ENCODE results near the gene BEAN1.
"Not testable (repeated sequence)": the region's sequence is repeated elsewhere in the genome, so short reads cannot be mapped to it uniquely, and the experiment has no call there.

BEAN1 gene

DNA sequence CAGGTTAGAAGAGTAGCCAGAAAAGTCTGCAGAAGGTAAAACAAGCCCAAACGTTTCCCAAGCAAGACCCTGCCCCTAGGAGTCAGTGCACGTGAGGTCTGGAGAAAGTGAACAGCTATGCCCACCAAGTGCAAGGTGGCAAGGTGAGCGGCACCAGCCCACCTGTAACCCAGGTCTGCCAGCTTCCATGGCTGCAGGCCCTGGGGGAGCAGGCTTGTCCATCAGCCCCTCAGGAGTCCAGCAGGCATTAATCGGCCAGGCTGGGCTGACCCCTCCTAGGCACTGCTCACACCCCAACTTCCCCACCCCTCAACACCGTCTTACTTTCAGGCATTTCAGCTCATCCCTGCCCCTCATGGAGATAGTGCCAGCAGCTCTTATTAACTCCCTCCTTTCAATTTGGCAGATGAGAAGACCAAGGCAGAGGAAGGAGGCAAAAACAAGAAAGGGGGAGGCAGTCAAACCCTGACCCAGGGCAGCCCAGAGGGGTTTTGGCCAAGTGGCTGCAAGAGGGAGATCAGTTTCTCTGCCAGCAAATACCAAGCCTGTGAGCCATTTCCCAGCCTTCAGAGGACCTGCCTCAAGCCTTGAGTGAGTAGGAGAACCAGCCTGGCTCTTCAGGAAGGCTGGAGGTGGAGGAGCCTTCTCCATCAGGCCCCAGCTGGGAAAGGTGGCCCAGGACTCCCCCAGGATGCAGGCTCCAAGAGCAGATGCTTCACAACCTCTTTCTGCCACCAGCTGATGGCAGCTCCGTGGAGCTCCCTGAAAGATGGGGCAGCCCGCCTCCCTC is 14.7 kb downstream of the BEAN1 start:
- DNase-seq, result peak; percentile 39

GRCh38 chr16:66442502-66443268 is 15.6 kb downstream of the BEAN1 start:
- no peak for DNase-seq

DNA sequence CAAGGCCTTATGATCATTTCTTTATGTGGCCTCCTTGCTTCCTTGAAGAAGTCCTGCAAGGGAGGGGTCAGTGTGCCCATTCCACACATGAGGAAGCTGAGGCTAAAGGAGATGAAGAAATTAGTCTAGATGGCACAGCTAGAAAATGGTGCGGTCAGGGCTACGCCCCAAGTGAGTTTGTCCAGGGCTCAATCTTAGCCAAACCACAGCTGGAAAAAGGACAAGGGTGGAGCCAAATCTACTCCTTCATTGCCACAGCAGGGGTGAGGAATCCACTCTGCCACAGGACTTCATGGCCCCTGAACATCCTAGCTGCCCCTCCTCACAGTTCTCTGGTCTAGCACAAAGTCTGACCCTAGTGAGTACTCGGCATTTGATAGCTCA is 16.2 kb downstream of the BEAN1 start:
- DNase-seq, result no peak

- DNase-seq, result no peak
Measured at GRCh38 chr16:66444049-66444481, 17.0 kb downstream of the BEAN1 start.

- no peak for DNase-seq
Measured at GRCh38 chr16:66446737-66447136, 19.6 kb downstream of the BEAN1 start.

DNA sequence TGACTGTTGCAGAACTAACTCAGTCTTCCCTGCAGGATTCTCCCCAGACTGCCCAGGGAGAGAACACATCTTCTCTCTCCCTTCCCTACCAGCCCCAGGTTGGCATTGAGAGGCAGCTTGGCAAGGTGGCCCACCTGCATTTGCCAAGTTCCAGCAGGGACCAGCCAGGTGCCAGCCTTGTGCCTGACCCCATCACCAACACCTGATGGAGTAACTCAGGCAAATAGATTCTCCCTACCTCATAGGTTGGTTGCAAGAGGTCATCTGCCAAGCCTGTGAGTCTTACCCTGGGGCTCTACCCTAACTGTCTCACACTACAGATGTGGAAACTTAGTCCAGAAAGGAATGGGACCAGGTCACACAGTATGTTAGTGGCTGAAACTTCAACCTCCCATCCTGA is 20.4 kb downstream of the BEAN1 start:
- no peak for DNase-seq

GRCh38 chr16:66451548-66451947 is 24.5 kb downstream of the BEAN1 start:
- DNase-seq, result no peak

GRCh38 chr16:66453230-66453629 is 26.1 kb downstream of the BEAN1 start:
- DNase-seq, result not testable (repeated sequence)

DNA sequence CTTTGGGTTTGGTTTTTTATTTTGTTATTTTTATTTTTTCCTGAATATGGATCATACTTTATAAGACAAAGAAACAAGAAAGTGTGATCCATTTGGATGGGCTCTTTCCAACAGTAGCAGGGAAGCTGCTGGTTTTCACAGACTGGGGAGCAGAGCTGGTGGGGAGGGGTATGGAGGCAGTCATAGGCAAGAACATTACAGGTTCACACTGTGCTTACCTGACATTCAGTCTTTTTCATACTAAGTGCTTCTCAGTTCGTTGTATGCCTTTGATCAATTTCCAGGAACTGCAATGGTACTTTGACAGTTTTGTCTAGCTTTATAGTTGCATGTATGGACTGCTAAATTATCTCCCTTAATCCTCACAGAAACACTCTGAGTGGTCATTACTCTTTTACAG is 27.7 kb downstream of the BEAN1 start:
- no peak for DNase-seq

GRCh38 chr16:66455970-66456369 is 28.9 kb downstream of the BEAN1 start:
- no peak for DNase-seq

GRCh38 chr16:66457888-66458287 is 30.8 kb downstream of the BEAN1 start:
- peak; percentile 58 for DNase-seq

- no peak for DNase-seq
Measured at GRCh38 chr16:66458292-66458691, 31.2 kb downstream of the BEAN1 start.

GRCh38 chr16:66458853-66459252 is 31.8 kb downstream of the BEAN1 start:
- no peak for DNase-seq

- DNase-seq, result peak; percentile 22
Measured at GRCh38 chr16:66459878-66460277, 32.8 kb downstream of the BEAN1 start.

- no peak for DNase-seq
Measured at GRCh38 chr16:66460703-66461102, 33.6 kb downstream of the BEAN1 start.

DNA sequence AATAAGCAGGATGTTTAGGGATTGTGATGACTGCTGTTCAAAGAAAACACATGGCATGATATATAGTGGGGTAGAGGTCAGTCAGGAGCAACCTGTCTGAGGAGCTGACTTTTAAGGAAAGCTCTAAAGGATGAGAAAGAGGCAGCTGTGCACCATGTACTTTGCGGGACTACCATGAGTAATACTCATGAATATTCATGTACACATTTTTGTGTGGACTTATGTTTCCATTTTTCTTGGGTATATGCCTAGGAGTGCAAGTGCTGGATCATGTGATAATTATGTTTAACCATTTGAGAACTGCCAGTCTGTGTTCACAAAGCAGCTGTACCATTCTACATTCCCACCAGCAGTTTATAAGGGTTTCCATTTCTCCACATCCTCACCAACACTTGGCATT is 35.8 kb downstream of the BEAN1 start:
- DNase-seq, result peak; percentile 33

GRCh38 chr16:66465946-66466345 is 38.9 kb downstream of the BEAN1 start:
- DNase-seq, result not testable (repeated sequence)

- not testable (repeated sequence) for DNase-seq
Measured at GRCh38 chr16:66466636-66467035, 39.5 kb downstream of the BEAN1 start.

DNA sequence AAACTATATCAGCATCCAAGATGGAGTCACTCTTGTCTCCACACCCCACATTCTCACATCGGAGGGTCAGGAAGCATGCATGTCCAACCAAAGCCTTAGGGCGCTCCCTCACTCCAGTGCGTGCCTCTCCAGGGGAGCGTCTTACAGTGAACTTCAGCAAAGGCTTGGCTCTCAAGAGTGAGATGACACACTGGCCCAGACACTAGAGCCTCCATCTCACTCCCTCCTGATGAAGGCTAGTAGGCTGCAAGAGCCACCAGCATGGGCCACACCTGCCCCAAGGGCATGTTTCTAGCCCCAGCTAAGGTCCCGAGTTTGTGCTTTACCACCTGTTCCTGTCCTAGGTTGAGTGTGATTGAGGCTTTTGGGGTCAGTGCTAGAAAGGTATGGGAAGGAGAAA is 40.5 kb downstream of the BEAN1 start:
- DNase-seq, result no peak

DNA sequence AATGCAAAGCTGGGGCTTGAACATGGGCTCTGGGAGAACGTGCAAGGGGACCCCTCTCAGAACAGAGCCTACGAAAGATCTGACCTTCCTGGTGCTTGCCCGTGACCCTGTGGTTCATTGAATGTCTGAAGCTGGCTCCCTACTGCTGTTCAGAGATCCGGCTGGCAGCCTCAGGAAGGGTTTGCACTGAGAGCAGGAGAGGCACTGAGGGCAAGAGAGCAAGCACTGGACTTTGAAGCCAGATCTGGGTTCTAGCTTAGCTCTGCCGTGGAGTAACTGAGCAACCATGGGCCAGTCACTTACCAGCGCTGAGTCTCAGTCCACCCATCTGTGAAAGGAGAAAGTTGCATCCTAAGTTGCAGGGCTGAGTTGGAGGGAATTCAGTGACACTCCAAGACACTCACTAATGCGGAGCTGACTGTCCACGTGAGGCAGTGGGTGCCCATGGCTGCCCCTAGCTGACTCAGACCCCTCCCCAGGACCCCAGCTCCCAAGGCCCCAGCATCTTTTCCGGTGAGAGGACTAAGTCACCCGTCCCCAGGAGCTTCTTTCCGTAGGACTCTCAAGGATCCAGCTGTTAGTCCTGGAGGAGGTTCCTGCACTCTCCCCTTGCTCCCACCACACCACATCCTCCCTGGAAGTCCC is 41.3 kb downstream of the BEAN1 start:
- DNase-seq, result no peak

DNA sequence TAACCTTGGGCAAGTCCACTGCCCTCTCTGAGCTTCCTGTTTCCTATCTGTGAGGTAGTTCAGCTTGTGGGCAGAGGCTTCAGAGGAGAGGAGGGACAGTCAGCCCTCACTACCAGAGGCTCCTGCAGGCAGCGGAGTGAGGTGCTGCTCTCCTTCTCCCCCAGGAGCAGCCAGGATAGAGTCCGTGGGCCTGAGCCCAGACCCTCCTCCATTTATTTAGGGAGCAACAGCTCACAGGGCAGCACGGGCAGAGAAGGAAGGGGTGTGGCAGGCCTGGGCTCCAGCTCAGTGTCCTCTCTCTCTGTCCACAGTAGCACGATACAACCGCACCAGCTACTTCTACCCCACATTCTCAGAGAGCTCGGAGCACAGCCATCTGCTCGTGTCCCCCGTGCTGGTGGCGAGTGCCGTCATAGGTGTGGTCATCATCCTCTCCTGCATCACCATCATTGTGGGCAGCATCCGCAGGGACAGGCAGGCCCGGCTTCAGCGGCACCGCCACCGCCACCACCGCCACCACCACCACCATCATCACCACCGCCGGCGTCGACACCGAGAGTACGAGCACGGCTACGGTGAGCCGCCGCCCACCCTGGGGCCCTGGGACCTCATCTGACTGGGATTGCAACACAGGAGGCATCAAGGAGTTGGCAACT is 42.3 kb downstream of the BEAN1 start:
- no peak for DNase-seq

DNA sequence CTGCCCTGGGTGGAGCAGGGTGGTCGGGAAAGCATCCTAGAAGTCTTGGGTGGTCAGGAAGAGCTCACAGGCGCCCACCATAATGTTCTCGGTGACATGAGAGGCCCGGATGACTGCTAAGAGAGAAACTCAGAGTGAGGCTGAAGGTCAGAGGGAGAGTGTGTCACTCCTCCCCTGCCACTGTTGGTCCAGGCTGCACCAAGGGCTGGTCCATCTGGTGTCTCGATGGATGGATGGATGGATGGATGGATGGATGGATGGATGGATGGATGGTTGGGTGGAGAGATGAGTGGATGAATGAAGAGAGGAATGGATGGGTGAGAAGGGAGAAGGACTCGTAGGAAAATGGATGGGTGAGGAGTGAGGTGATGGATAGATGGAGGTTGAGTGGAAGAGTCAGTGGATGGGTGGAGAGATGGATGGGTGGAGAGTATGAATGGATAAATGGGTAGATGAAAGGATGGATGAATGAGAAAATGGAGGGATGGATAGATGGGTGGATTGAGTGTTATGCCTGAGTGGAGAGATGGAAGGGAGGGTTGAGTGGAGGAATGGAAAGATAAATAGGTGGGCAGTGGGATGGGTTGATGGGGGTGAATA is 43.0 kb downstream of the BEAN1 start:
- no peak for DNase-seq

- DNase-seq, result no peak
Measured at GRCh38 chr16:66470556-66470955, 43.5 kb downstream of the BEAN1 start.
